Measurements from ENCODE around the gene CFAP206. TPM values are rescaled to one million over a fixed set of nuclear protein-coding genes. Genes with fewer than 3 reads are reported as not detected.

The CFAP206 gene
- total and polyA plus RNA-seq, 10 of the 15 experiments (the other 5 are each of a cell fraction or from before 2014, with no cell fraction given) = 0.04 to 0.24 (median 0.09) TPM; not detected in 6

GRCh38 chr6:87498048-87498447 is 90.3 kb downstream of the CFAP206 start:
- ChIA-PET POLR2A (no interaction called here), CTCF (no interaction called here), RAD21 (ENCODE audit: unreplicated experiment) (interaction anchor here (0.6 kb wide), 1 partner anchor 29 kb away, joined by 3 read pairs; no protein-coding TSS in a partner anchor), SMC1A (ENCODE audit: uncharacterized antibody, unreplicated experiment) (no interaction called here)
- Histone ChIP-seq H3K79me2 (ENCODE audit: control insufficient read depth, insufficient read depth, low read length) (no peaks in the 10 kb centered on the region), H3K4me3 (no peak overlapping the region), H3K4me2 (ENCODE audit: control insufficient read depth, insufficient read depth) (no peak overlapping the region), H3K36me3 (ENCODE audit: control insufficient read depth in 2 of 2, insufficient read depth in 2 of 2, low read length in 1 of 2) (peaks cover 0 to 6% of the 10 kb centered on the region in 2 experiments; a peak in 3 of 4 replicates), H3K9me3 (replicated peaks; ENCODE audit: control insufficient read depth, insufficient read depth, low read length) (no peaks in the 10 kb centered on the region), H3K27ac (ENCODE audit: control insufficient read depth, insufficient read depth) (no peak overlapping the region), H4K20me1 (ENCODE audit: control insufficient read depth, insufficient read depth) (no peaks in the 10 kb centered on the region), H2AFZ (ENCODE audit: control insufficient read depth, low read depth, low read length) (no peak overlapping the region), H3K27me3 (replicated peaks in 1 of 2; ENCODE audit: control insufficient read depth in 2 of 2, insufficient read depth in 2 of 2, low read length in 1 of 2) (no peaks in the 10 kb centered on the region), H3K9ac (ENCODE audit: control insufficient read depth, insufficient read depth, low read length) (no peak overlapping the region), H3K4me1 (ENCODE audit: control insufficient read depth, insufficient read depth, low read length) (peaks cover 4% of the 10 kb centered on the region)
- FAIRE-seq = no peak
- intact Hi-C loops (cut with micrococcal nuclease; ENCODE audit: unreplicated experiment) (no loop called here), in situ Hi-C loops (cut with MboI) (no loop called here)
- DNase-seq (ENCODE audit: low read depth, low spot score) = no peak
- no peak for ATAC-seq
- BruUV-seq (replicated peaks) = no TSS peak
- TF ChIP-seq, protein P1, sequence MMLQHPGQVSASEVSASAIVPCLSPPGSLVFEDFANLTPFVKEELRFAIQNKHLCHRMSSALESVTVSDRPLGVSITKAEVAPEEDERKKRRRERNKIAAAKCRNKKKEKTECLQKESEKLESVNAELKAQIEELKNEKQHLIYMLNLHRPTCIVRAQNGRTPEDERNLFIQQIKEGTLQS (IDR thresholded peaks at IDR 0.05; ENCODE audit: borderline replicate concordance, extremely low read depth, low read depth, low read length) = no peak
- TF ChIP-seq ZBTB33 (IDR thresholded peaks at IDR 0.05) (no peak), RAD51 (IDR thresholded peaks at IDR 0.05) (no peak), STAT3 (IDR thresholded peaks at IDR 0.05; ENCODE audit: low read depth, low read length) (no peak), TCF12 (IDR thresholded peaks at IDR 0.05; ENCODE audit: low read depth, low read length) (no peak)
- TF ChIP-seq, protein P2, sequence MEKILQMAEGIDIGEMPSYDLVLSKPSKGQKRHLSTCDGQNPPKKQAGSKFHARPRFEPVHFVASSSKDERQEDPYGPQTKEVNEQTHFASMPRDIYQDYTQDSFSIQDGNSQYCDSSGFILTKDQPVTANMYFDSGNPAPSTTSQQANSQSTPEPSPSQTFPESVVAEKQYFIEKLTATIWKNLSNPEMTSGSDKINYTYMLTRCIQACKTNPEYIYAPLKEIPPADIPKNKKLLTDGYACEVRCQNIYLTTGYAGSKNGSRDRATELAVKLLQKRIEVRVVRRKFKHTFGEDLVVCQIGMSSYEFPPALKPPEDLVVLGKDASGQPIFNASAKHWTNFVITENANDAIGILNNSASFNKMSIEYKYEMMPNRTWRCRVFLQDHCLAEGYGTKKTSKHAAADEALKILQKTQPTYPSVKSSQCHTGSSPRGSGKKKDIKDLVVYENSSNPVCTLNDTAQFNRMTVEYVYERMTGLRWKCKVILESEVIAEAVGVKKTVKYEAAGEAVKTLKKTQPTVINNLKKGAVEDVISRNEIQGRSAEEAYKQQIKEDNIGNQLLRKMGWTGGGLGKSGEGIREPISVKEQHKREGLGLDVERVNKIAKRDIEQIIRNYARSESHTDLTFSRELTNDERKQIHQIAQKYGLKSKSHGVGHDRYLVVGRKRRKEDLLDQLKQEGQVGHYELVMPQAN (conservative IDR thresholded peaks at IDR 0.05) = no peak
